CD14-positive monocyte (primary cell): ENCODE data around the gene RPN1. TPM values are rescaled to one million over a fixed set of nuclear protein-coding genes. Genes with fewer than 3 reads are reported as not detected.

Experiments used
- DNase-seq, 3 donors: peaks; one replicate each; pipeline ENCODE4 v3.0.0-alpha.2; 2011 to 2022
- H2AFZ ChIP-seq: 2 replicates; pipeline ENCODE4 v1.6.0; 2012; ENCODE audit warnings: mild to moderate bottlenecking, low read depth, low read length, inconsistent platforms; ENCODE audit not compliant: insufficient read depth, poor library complexity, severe bottlenecking
- H3K27ac ChIP-seq, 2 donors: 1 replicate in 1 of 2; 2 replicates in 1 of 2; pipeline ENCODE4 v1.5.1; 2012 to 2013; ENCODE audit warnings: low read length in 2 of 2, control low read depth in 1 of 2, inconsistent platforms in 1 of 2, low read depth in 1 of 2, mild to moderate bottlenecking in 1 of 2
- H3K27me3 ChIP-seq, 2 donors: one replicate each; pipeline versions ENCODE4 v1.6.0 to v1.6.1; 2011 to 2013; ENCODE audit warnings: low read length in 2 of 2; ENCODE audit not compliant: control insufficient read depth in 2 of 2, insufficient read depth in 2 of 2
- H3K36me3 ChIP-seq, 2 donors: replicated peaks in 1 of 2; 1 replicate in 1 of 2; 2 replicates in 1 of 2; pipeline versions ENCODE4 v1.5.1 to v1.6.1; 2012 to 2013; ENCODE audit warnings: low read length in 2 of 2, control low read depth in 1 of 2, inconsistent platforms in 1 of 2, mild to moderate bottlenecking in 1 of 2; ENCODE audit not compliant: insufficient read depth in 2 of 2, control insufficient read depth in 1 of 2
- H3K4me1 ChIP-seq, 2 donors: 1 replicate in 1 of 2; 2 replicates in 1 of 2; pipeline versions ENCODE4 v1.5.1 to v1.6.1; 2012 to 2013; ENCODE audit warnings: low read length in 2 of 2, control low read depth in 1 of 2, inconsistent platforms in 1 of 2, mild to moderate bottlenecking in 1 of 2, moderate library complexity in 1 of 2; ENCODE audit not compliant: insufficient read depth in 2 of 2, control insufficient read depth in 1 of 2
- H3K4me2 ChIP-seq: replicated peaks from 2 replicates; pipeline ENCODE3; 2012; ENCODE audit warnings: low read length, moderate library complexity, mild to moderate bottlenecking; ENCODE audit not compliant: poor library complexity, severe bottlenecking; ENCODE audit errors: extremely low read depth
- H3K4me3 ChIP-seq, 3 experiments: fragments of 200-600 bp in 1 of 3; sonication (generic) in 1 of 3; replicated peaks in 1 of 3; 1 replicate in 2 of 3; 2 replicates in 1 of 3; pipeline ENCODE4 v1.5.1; 2011 to 2013; ENCODE audit warnings: low read length in 3 of 3, mild to moderate bottlenecking in 3 of 3, control low read depth in 2 of 3, low read depth in 2 of 3, inconsistent platforms in 1 of 3, moderate library complexity in 1 of 3
- H3K79me2 ChIP-seq: 2 replicates; pipeline ENCODE4 v1.6.0; 2012; ENCODE audit warnings: mild to moderate bottlenecking, control low read depth, inconsistent platforms, low read length, moderate library complexity; ENCODE audit not compliant: insufficient read depth
- H3K9ac ChIP-seq: 2 replicates; pipeline ENCODE4 v1.6.0; 2017; ENCODE audit warnings: low read length, mild to moderate bottlenecking; ENCODE audit not compliant: insufficient read depth, poor library complexity, severe bottlenecking
- H3K9me3 ChIP-seq, 2 donors: replicated peaks in 1 of 2; 1 replicate in 1 of 2; 2 replicates in 1 of 2; pipeline versions ENCODE4 v1.5.1 to v1.6.1; 2012 to 2013; ENCODE audit warnings: low read length in 2 of 2, control low read depth in 1 of 2; ENCODE audit not compliant: control insufficient read depth in 1 of 2, insufficient read depth in 1 of 2
- H4K20me1 ChIP-seq: 2 replicates; pipeline ENCODE4 v1.6.0; 2012; ENCODE audit warnings: mild to moderate bottlenecking, low read length, control low read depth, moderate library complexity; ENCODE audit not compliant: insufficient read depth
- H3K27ac Mint-ChIP-seq, 7 donors: one replicate each; pipeline ENCODE4 v1.8.0; 2020; ENCODE audit warnings: mild to moderate bottlenecking in 7 of 7, mixed read lengths in 7 of 7, moderate library complexity in 6 of 7, inconsistent platforms in 2 of 7
- H3K27me3 Mint-ChIP-seq, 3 donors: one replicate each; pipeline ENCODE4 v1.8.0; 2021 to 2022; ENCODE audit warnings: low read depth in 3 of 3, mild to moderate bottlenecking in 3 of 3, mixed read lengths in 3 of 3, moderate library complexity in 3 of 3, inconsistent platforms in 1 of 3
- H3K36me3 Mint-ChIP-seq, 2 donors: one replicate each; pipeline ENCODE4 v1.8.0; 2020; ENCODE audit warnings: mixed read lengths in 2 of 2, inconsistent platforms in 1 of 2, mild to moderate bottlenecking in 1 of 2
- H3K4me1 Mint-ChIP-seq: one replicate; pipeline ENCODE4 v1.8.0; 2020; ENCODE audit warnings: mild to moderate bottlenecking, mixed read lengths
- H3K4me3 Mint-ChIP-seq, 2 donors: one replicate each; pipeline ENCODE4 v1.8.0; 2020; ENCODE audit warnings: mild to moderate bottlenecking in 2 of 2, mixed read lengths in 2 of 2, moderate library complexity in 1 of 2
- H3K9me3 Mint-ChIP-seq, 7 donors: one replicate each; pipeline ENCODE4 v1.8.0; 2020 to 2022; ENCODE audit warnings: mixed read lengths in 7 of 7, mild to moderate bottlenecking in 6 of 7, moderate library complexity in 6 of 7, inconsistent platforms in 2 of 7
- CTCF ChIP-seq: fragments of 200-600 bp; IDR thresholded peaks from one replicate; pipeline ENCODE4 v1.8.0; 2022; ENCODE audit warnings: antibody characterized with exemption, mild to moderate bottlenecking
- WGBS: methylation state at CpG from one replicate; pipeline ENCODE4 v1.1.5; 2013; ENCODE audit warnings: missing lambda C conversion rate; ENCODE audit not compliant: insufficient coverage; 5-methylcytosine and 5-hydroxymethylcytosine counted together
- intact Hi-C, 2 donors: fragments of 100-400 bp; cut with micrococcal nuclease; formaldehyde crosslinking; loops; one replicate each; pipeline versions ENCODE4 v1.15.0 to v1.15.1; 2023
- polyA plus RNA-seq, 3 donors: library from polyadenylated mRNA; depleted of rRNA in 1 of 3; unstranded in 2 of 3; stranded (reverse) in 1 of 3; fragments of 300-500 nt in 2 of 3; fragments of >200 nt in 1 of 3; fragmentation: Illumina TruSeq in 2 of 3; gene quantifications; 1 replicate in 2 of 3; 2 replicates in 1 of 3; pipeline ENCODE4 v1.2.3, GENCODE V29; 2012 to 2021

The RPN1 gene
- polyA plus RNA-seq, 3 donors, result 112 to 375 (median 354) TPM

DNA sequence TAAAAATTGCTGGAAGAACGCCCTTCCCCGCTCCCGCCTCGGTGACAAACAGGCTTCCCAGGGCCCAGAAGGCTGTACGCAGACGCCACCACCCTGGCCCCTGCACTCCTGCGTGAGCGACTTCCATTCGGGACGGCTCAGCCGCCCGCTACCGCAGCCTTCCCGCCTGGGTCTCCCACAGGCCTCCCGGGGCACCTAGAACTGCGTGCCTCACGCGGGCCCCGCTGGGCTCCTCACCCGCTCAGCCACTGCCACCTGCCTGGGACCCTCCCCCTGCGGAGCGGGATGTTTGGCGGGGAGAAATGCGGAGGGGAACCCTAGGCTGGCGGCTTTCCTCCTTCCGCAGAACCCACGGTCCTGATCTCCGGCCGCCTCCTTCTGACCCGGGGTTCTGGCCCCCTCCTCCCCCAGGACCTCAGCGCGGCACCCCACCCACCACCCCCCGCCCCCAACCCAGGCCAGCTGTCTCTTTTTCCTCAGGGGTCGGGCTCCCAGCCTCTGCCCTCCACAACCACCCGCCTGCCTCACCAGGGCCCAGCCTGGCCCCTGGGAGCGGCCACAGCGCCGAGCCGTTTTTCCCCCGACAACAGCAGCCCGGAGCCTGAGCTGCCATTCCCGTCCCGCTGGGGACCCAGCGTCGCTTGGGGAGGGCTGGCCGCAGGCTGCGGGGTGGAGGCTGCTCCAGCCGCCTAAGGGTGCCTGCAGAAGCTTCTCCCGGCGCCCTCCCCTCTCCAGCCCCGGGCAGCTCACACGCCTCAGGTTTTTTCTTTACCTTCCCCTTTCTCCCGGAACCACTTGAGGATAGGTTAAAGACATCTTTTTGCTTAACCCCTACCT, 47.8 kb upstream of the RPN1 start:
- Histone ChIP-seq H3K27ac (peak overlapping the region; percentile 4 to 58), H3K9ac (peak overlapping the region; percentile 77), H3K27me3 (no peaks in the 10 kb centered on the region), H3K4me3 (peak overlapping the region; percentile 47 to 85 (median 67)), H2AFZ (peak overlapping the region; percentile 98), H3K79me2 (no peaks in the 10 kb centered on the region), H3K9me3 (no peaks in the 10 kb centered on the region), H4K20me1 (no peaks in the 10 kb centered on the region), H3K36me3 (no peaks in the 10 kb centered on the region), H3K4me1 (peaks cover 45 to 47% of the 10 kb centered on the region in 2 donors), H3K4me2 (peak overlapping the region; percentile 91)
- peak; percentile 15 to 26 (median 22) for DNase-seq
- Mint-ChIP-seq H3K27me3 (peaks cover 0 to 3% (median 2%) of the 10 kb centered on the region in 3 donors), H3K27ac (peak overlapping the region in 6 of 7 donors; percentile 25 to 84 (median 64)), H3K4me1 (peaks cover 38% of the 10 kb centered on the region), H3K36me3 (no peaks in the 10 kb centered on the region), H3K9me3 (no peaks in the 10 kb centered on the region), H3K4me3 (peak overlapping the region; percentile 77 to 88)
- no peak for TF ChIP-seq CTCF
- intact Hi-C loops, result no loop called here
- under 1% methylated on average over 29 of the region's 53 CpGs for WGBS

DNA sequence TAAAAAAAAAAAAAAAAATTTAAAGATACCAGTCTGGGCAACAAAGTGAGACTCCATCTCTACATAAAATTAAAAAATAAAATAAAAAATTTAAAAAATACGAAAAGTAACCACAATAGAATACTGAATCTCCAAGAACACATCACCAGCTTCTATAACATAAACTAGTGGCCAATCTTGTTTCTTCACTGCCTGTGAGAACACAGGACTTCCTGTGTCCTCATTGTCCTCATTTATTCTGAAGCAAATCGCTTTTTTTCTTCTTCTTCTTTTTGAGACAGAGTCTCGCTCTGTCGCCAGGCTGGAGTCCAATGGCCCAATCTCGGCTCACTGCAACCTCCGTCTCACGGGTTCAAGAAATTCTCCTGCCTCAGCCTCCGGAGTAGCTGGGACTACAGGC, 46.7 kb upstream of the RPN1 start:
- Mint-ChIP-seq H3K36me3 (no peaks in the 10 kb centered on the region), H3K9me3 (no peaks in the 10 kb centered on the region), H3K4me3 (peak overlapping the region; percentile 77 to 88), H3K27me3 (peaks cover 0 to 3% (median 2%) of the 10 kb centered on the region in 3 donors), H3K27ac (peak overlapping the region; percentile 32 to 84 (median 78)), H3K4me1 (peaks cover 31% of the 10 kb centered on the region)
- Histone ChIP-seq H3K9ac (no peak overlapping the region), H3K27ac (no peak overlapping the region), H3K36me3 (no peaks in the 10 kb centered on the region), H3K79me2 (no peaks in the 10 kb centered on the region), H3K4me1 (peaks cover 34 to 36% of the 10 kb centered on the region in 2 donors), H3K4me3 (peak overlapping the region in 1 of 3 experiments; percentile 85), H4K20me1 (no peaks in the 10 kb centered on the region), H3K9me3 (no peaks in the 10 kb centered on the region), H3K27me3 (no peaks in the 10 kb centered on the region), H3K4me2 (peak overlapping the region; percentile 22), H2AFZ (no peak overlapping the region)
- TF ChIP-seq CTCF, result no peak
- WGBS, result 45% methylated on average over 4 of the region's 8 CpGs
- intact Hi-C loops, result no loop called here
- peak; percentile 36 to 68 (median 43) for DNase-seq
